Measurements from ENCODE around the gene SCIN.

DNA sequence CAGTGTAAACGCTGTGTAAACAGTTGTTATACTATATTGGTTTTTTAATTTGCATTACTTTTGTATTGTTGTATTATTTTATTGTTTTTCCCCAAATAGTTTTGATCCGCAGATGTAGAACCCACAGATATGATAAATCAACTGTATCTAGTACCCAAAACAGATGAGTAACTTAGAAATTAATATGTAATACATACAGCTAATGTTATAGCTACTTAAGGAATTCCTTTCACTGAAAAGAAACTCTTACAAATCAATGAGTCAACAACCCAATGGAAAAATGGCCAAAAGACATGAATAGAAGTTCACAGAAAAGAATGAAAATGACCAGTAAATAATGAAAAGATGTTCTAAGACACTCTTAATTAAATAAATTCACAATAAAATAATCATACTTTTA is 84.6 kb downstream of the SCIN start:
- TF ChIP-seq POLR2AphosphoS5 (IDR thresholded peaks at IDR 0.05; ENCODE audit: low read depth, low read length), result no peak
- TF ChIP-seq, protein P1, sequence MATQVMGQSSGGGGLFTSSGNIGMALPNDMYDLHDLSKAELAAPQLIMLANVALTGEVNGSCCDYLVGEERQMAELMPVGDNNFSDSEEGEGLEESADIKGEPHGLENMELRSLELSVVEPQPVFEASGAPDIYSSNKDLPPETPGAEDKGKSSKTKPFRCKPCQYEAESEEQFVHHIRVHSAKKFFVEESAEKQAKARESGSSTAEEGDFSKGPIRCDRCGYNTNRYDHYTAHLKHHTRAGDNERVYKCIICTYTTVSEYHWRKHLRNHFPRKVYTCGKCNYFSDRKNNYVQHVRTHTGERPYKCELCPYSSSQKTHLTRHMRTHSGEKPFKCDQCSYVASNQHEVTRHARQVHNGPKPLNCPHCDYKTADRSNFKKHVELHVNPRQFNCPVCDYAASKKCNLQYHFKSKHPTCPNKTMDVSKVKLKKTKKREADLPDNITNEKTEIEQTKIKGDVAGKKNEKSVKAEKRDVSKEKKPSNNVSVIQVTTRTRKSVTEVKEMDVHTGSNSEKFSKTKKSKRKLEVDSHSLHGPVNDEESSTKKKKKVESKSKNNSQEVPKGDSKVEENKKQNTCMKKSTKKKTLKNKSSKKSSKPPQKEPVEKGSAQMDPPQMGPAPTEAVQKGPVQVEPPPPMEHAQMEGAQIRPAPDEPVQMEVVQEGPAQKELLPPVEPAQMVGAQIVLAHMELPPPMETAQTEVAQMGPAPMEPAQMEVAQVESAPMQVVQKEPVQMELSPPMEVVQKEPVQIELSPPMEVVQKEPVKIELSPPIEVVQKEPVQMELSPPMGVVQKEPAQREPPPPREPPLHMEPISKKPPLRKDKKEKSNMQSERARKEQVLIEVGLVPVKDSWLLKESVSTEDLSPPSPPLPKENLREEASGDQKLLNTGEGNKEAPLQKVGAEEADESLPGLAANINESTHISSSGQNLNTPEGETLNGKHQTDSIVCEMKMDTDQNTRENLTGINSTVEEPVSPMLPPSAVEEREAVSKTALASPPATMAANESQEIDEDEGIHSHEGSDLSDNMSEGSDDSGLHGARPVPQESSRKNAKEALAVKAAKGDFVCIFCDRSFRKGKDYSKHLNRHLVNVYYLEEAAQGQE (IDR thresholded peaks at IDR 0.05; ENCODE audit: insufficient read depth in 1 of 2, low read depth in 2 of 2, low read length in 2 of 2), result no peak
- TF ChIP-seq TAF1 (IDR thresholded peaks at IDR 0.05; ENCODE audit: borderline replicate concordance, insufficient read depth, low read length), result no peak
- TF ChIP-seq SIN3A (IDR thresholded peaks at IDR 0.05; ENCODE audit: borderline replicate concordance, insufficient read depth, low read length), result no peak
- TF ChIP-seq FOXP2 (optimal IDR thresholded peaks at IDR 0.05; ENCODE audit: borderline replicate concordance, extremely low read depth, extremely low read length, insufficient read depth), result no peak
